ENCODE data around the gene NELFA.

GRCh38 chr4:1979477-1980196, 29.1 kb downstream of the NELFA start:
- TF ChIP-seq CTCF (IDR thresholded peaks at IDR 0.05; ENCODE audit: low read depth, low read length) = no peak
- no peak for TF ChIP-seq EZH2phosphoT487 (IDR thresholded peaks at IDR 0.05; ENCODE audit: low read depth)

All from OCI-LY3 (cell line).